ENCODE measurements around the gene DIAPH2. TPM values are rescaled to one million over a fixed set of nuclear protein-coding genes. Genes with fewer than 3 reads are reported as not detected.
"Not testable (repeated sequence)": the region's sequence is repeated elsewhere in the genome, so short reads cannot be mapped to it uniquely, and the experiment has no call there.

Gene DIAPH2
- polyA plus RNA-seq, 1 experiment, result 10.6 TPM

GRCh38 chrX:96838537-96838936, 153.9 kb downstream of the DIAPH2 start:
- H3K27me3 ChIP-seq (ENCODE audit: control insufficient read depth, insufficient read depth, low read length), result no peaks in the 10 kb centered on the region
- no peak for TF ChIP-seq CTCF (IDR thresholded peaks at IDR 0.05; ENCODE audit: low read depth, low read length)
- CTCF ChIA-PET, result no interaction called here
- no peak for DNase-seq (ENCODE audit: low read depth, low spot score)
- no peak overlapping the region for H3K27ac ChIP-seq (ENCODE audit: low read depth, low read length)
- no peak overlapping the region for H3K4me3 ChIP-seq (ENCODE audit: low read depth, low read length)
- POLR2A ChIA-PET, result no interaction called here
- no peaks in the 10 kb centered on the region for H3K9me3 ChIP-seq (ENCODE audit: control insufficient read depth, insufficient read depth, low read length)

- H3K4me3 ChIP-seq (ENCODE audit: low read depth, low read length), result no peak overlapping the region
- no peaks in the 10 kb centered on the region for H3K27me3 ChIP-seq (ENCODE audit: control insufficient read depth, insufficient read depth, low read length)
- H3K27ac ChIP-seq (ENCODE audit: low read depth, low read length), result no peak overlapping the region
- DNase-seq (ENCODE audit: low read depth, low spot score), result no peak
- H3K9me3 ChIP-seq (ENCODE audit: control insufficient read depth, insufficient read depth, low read length), result no peaks in the 10 kb centered on the region
- ChIA-PET POLR2A (no interaction called here), CTCF (no interaction called here)
- TF ChIP-seq CTCF (IDR thresholded peaks at IDR 0.05; ENCODE audit: low read depth, low read length), result no peak
Observed at GRCh38 chrX:96841325-96841724, 156.7 kb downstream of the DIAPH2 start.

- H3K9me3 ChIP-seq (ENCODE audit: control insufficient read depth, insufficient read depth, low read length); H3K27ac ChIP-seq (ENCODE audit: low read depth, low read length); H3K27me3 ChIP-seq (ENCODE audit: control insufficient read depth, insufficient read depth, low read length); H3K4me3 ChIP-seq (ENCODE audit: low read depth, low read length); CTCF ChIA-PET; DNase-seq (ENCODE audit: low read depth, low spot score); POLR2A ChIA-PET: not testable (repeated sequence)
Observed at GRCh38 chrX:96841866-96842265, 157.2 kb downstream of the DIAPH2 start.

- no peak overlapping the region for H3K4me3 ChIP-seq (ENCODE audit: low read depth, low read length)
- DNase-seq (ENCODE audit: low read depth, low spot score), result no peak
- no peaks in the 10 kb centered on the region for H3K9me3 ChIP-seq (ENCODE audit: control insufficient read depth, insufficient read depth, low read length)
- H3K27ac ChIP-seq (ENCODE audit: low read depth, low read length), result no peak overlapping the region
- no peaks in the 10 kb centered on the region for H3K27me3 ChIP-seq (ENCODE audit: control insufficient read depth, insufficient read depth, low read length)
- no peak for TF ChIP-seq CTCF (IDR thresholded peaks at IDR 0.05; ENCODE audit: low read depth, low read length)
- POLR2A ChIA-PET, result no interaction called here
- CTCF ChIA-PET, result no interaction called here
Observed at GRCh38 chrX:96843566-96843965, 158.9 kb downstream of the DIAPH2 start.

GRCh38 chrX:96846841-96847240, 162.2 kb downstream of the DIAPH2 start:
- no peak for TF ChIP-seq CTCF (IDR thresholded peaks at IDR 0.05; ENCODE audit: low read depth, low read length)
- H3K27me3 ChIP-seq (ENCODE audit: control insufficient read depth, insufficient read depth, low read length), result no peaks in the 10 kb centered on the region
- H3K9me3 ChIP-seq (ENCODE audit: control insufficient read depth, insufficient read depth, low read length), result no peaks in the 10 kb centered on the region
- H3K4me3 ChIP-seq (ENCODE audit: low read depth, low read length), result no peak overlapping the region
- POLR2A ChIA-PET, result no interaction called here
- CTCF ChIA-PET, result no interaction called here
- H3K27ac ChIP-seq (ENCODE audit: low read depth, low read length), result no peak overlapping the region
- DNase-seq (ENCODE audit: low read depth, low spot score), result no peak

- CTCF ChIA-PET, result interaction anchor here (0.6 kb wide), 1 partner anchor 26 kb away, joined by 5 read pairs; no protein-coding TSS in a partner anchor
- POLR2A ChIA-PET; H3K27ac ChIP-seq (ENCODE audit: low read depth, low read length); H3K27me3 ChIP-seq (ENCODE audit: control insufficient read depth, insufficient read depth, low read length); H3K9me3 ChIP-seq (ENCODE audit: control insufficient read depth, insufficient read depth, low read length); DNase-seq (ENCODE audit: low read depth, low spot score); H3K4me3 ChIP-seq (ENCODE audit: low read depth, low read length): not testable (repeated sequence)
Observed at GRCh38 chrX:96859422-96859821, 174.8 kb downstream of the DIAPH2 start.
